Measurements from ENCODE around the gene CACHD1.

The CACHD1 gene

GRCh38 chr1:64474133-64474532, 4.2 kb downstream of the CACHD1 start:
- ATAC-seq: no peak

- no peak for ATAC-seq
Measured at GRCh38 chr1:64474665-64475439, 4.9 kb downstream of the CACHD1 start.

- no peak for ATAC-seq
Measured at GRCh38 chr1:64476251-64476952, 6.5 kb downstream of the CACHD1 start.

- no peak for ATAC-seq
Measured at GRCh38 chr1:64478594-64479470, 8.9 kb downstream of the CACHD1 start.

GRCh38 chr1:64479874-64480273, 9.9 kb downstream of the CACHD1 start:
- no peak for ATAC-seq

- no peak for ATAC-seq
Measured at GRCh38 chr1:64480999-64481772, 11.3 kb downstream of the CACHD1 start.

- ATAC-seq: no peak
Measured at GRCh38 chr1:64482128-64482527, 12.2 kb downstream of the CACHD1 start.

GRCh38 chr1:64482720-64483119, 12.8 kb downstream of the CACHD1 start:
- no peak for ATAC-seq

- no peak for ATAC-seq
Measured at GRCh38 chr1:64483731-64484414, 13.9 kb downstream of the CACHD1 start.

GRCh38 chr1:64484651-64485050, 14.7 kb downstream of the CACHD1 start:
- no peak for ATAC-seq

GRCh38 chr1:64486193-64486592, 16.3 kb downstream of the CACHD1 start:
- ATAC-seq: no peak

- ATAC-seq: no peak
Measured at GRCh38 chr1:64487061-64487460, 17.1 kb downstream of the CACHD1 start.

- ATAC-seq: no peak
Measured at GRCh38 chr1:64488862-64489261, 18.9 kb downstream of the CACHD1 start.

GRCh38 chr1:64489707-64490106, 19.8 kb downstream of the CACHD1 start:
- ATAC-seq: no peak

GRCh38 chr1:64490213-64490818, 20.4 kb downstream of the CACHD1 start:
- no peak for ATAC-seq

- ATAC-seq: no peak
Measured at GRCh38 chr1:64492424-64492823, 22.5 kb downstream of the CACHD1 start.

GRCh38 chr1:64493831-64494230, 23.9 kb downstream of the CACHD1 start:
- no peak for ATAC-seq

GRCh38 chr1:64494659-64495058, 24.7 kb downstream of the CACHD1 start:
- no peak for ATAC-seq

- no peak for ATAC-seq
Measured at GRCh38 chr1:64495878-64496277, 25.9 kb downstream of the CACHD1 start.

- ATAC-seq: no peak
Measured at GRCh38 chr1:64496606-64497005, 26.7 kb downstream of the CACHD1 start.

GRCh38 chr1:64497088-64497883, 27.4 kb downstream of the CACHD1 start:
- no peak for ATAC-seq
